ENCODE results near the gene ADCY1.

DNA sequence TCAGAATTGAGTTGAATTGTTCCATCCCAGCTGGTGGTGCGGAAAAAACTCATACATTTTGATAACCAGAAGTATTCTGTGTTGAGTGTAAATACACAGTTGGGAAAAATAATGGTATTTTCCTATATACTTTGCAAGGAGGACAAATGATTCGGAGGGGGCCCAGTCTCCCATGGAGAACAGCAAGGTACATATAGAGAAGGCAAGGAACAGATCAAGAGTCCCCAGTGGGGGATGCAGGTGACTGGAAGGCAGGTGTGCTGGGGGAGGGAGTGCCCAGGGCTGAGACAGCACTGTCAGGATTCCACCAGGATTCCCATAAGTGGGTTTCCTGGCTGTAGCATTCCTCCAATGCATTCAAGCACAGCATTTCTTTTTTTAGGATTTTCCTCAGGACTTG, 10.8 kb upstream of the ADCY1 start:
- TF ChIP-seq GATA2 (IDR thresholded peaks at IDR 0.05; ENCODE audit: low read depth, low read length) (no peak), GATA3 (IDR thresholded peaks at IDR 0.05; ENCODE audit: low read depth, low read length) (no peak)
